GM12878 (cell line): Measurements from ENCODE around the gene HMGCL.
A peak's percentile ranks its signal among the peaks of the same experiment; 100 is the strongest.

Source experiments
- BMI1 ChIP-seq: fragments of 450-650 bp; IDR thresholded peaks from 2 replicates; pipeline ENCODE4 v1.6.1; 2016; ENCODE audit warnings: mild to moderate bottlenecking, moderate library complexity, borderline replicate concordance
- CEBPZ ChIP-seq: fragments of 150-350 bp; IDR thresholded peaks from 2 replicates; pipeline ENCODE4 v1.6.1; 2016; ENCODE audit warnings: low read depth, low read length
- CTCF ChIP-seq, 3 experiments: IDR thresholded peaks in 2 of 3; conservative IDR thresholded peaks in 1 of 3; 2 replicates each; pipeline ENCODE4 v1.5.1; 2011; ENCODE audit warnings: low read depth in 3 of 3, low read length in 3 of 3, mild to moderate bottlenecking in 3 of 3, control low read depth in 2 of 3, moderate library complexity in 2 of 3, inconsistent platforms in 1 of 3, mixed read lengths in 1 of 3; ENCODE audit not compliant: control insufficient read depth in 2 of 3, insufficient read depth in 1 of 3; ENCODE audit errors: extremely low read depth in 1 of 3
- EZH2 ChIP-seq: IDR thresholded peaks from 2 replicates; pipeline ENCODE4 v1.6.1; 2012; ENCODE audit warnings: low read depth, mild to moderate bottlenecking, control low read depth, inconsistent platforms, low read length, borderline replicate concordance; ENCODE audit not compliant: control insufficient read depth
- HDAC2 ChIP-seq: fragments of 200-600 bp; sonication (generic); IDR thresholded peaks from 2 replicates; pipeline ENCODE4 v1.6.1; 2017
- MAX ChIP-seq: IDR thresholded peaks from 2 replicates; pipeline ENCODE4 v1.6.1; 2012; ENCODE audit warnings: low read depth, low read length, improper control_type of control experiment
- POLR2A ChIP-seq: IDR thresholded peaks from 2 replicates; pipeline ENCODE4 v1.6.1; 2011; ENCODE audit warnings: low read depth, mild to moderate bottlenecking, low read length
- STAT3 ChIP-seq: IDR thresholded peaks from 2 replicates; pipeline ENCODE4 v1.6.1; 2011; ENCODE audit warnings: low read depth, low read length, improper control_type of control experiment
- USF2 ChIP-seq: IDR thresholded peaks from 2 replicates; pipeline ENCODE4 v1.6.1; 2011; ENCODE audit warnings: low read depth, low read length, improper control_type of control experiment, borderline replicate concordance
- ZZZ3 ChIP-seq: IDR thresholded peaks from 2 replicates; pipeline ENCODE4 v1.6.1; 2011; ENCODE audit warnings: low read depth; ENCODE audit not compliant: control insufficient read depth, insufficient read length

GRCh38 chr1:23798662-23799142 lies 26.5 kb downstream of the HMGCL start:
- TF ChIP-seq STAT3 = no peak
- TF ChIP-seq MAX = no peak
- no peak for TF ChIP-seq HDAC2
- peak in 2 of 3 experiments; percentile 22 to 27; a peak in 1 of 6 replicates for TF ChIP-seq CTCF (IDR thresholded peaks at IDR 0.05 in 2 of 3, conservative IDR thresholded peaks at IDR 0.05 in 1 of 3; ENCODE audit: control insufficient read depth in 2 of 3, extremely low read depth in 1 of 3, insufficient read depth in 1 of 3, low read depth in 3 of 3, low read length in 3 of 3)
- 0 out of 2 replicates have a peak, but pooled peaks have one; percentile 15 for TF ChIP-seq POLR2A
- TF ChIP-seq USF2 = no peak
- TF ChIP-seq BMI1 = no peak
- no peak for TF ChIP-seq ZZZ3
- no peak for TF ChIP-seq EZH2
- TF ChIP-seq CEBPZ = no peak
